Dedifferentiated amniotic fluid mesenchymal stem cell (primary cell): ENCODE measurements around the gene KCNH1.
"Not testable (repeated sequence)": the region's sequence is repeated elsewhere in the genome, so short reads cannot be mapped to it uniquely, and the experiment has no call there.

Experiments used
- DNase-seq: peaks from one replicate; pipeline ENCODE4 v3.0.0-alpha.2; 2016; ENCODE audit errors: extremely low spot score

Gene KCNH1

DNA sequence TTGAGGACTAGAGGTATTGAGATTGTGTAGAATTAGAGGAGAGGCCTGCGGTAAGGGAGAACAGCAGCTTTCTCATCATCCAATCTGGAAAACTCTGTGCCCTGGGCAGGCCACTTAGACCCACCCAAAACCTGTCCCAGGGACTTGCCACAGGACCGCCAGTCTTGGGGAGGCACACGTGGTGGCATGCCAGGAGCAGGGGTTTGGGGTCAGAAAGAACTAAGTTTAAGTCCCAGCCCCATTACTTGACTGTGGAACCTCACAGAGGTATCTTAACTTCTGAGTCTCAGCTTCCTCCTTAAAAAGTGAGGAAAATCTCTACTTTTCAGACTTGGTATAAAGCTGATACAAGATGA lies 448.7 kb downstream of the KCNH1 start:
- DNase-seq = no peak

DNA sequence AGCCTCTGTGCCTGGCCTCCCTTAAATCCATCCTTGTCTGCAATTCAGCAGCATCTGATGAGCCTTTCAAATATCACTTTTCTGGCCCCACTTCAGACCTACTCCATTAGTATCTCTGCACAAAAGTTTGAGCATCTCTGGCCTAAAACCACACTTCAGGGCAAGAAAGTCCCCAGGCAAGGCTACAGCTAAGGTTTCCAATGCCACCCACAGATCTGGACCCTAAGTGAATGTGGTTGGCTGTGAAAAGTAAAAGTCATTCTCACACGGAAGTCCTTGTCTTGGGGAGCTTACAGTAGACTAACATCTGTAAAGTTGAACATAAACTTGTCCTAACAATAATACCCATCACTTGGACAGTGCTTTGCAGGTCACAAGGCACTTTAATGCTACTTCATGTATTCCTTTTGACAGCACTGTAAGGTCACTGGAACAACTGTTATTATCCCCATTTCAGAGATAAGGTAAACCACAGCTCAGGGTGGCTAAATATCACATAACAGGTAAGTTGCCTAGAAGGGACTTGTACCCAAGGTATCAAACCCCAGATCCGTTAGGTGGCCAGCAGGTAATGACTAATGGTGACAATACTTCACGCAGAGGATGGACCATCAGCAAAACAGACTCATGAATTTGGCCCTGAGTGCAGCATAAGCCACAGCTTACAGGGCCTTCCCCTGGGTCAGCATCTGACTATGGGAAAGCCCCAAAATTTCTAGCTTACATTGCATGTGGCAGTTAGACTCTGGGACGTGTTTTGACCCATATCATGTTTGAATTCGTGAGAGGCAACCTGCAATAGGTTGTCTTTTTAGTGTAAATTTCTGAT lies 449.3 kb downstream of the KCNH1 start:
- no peak for DNase-seq

DNA sequence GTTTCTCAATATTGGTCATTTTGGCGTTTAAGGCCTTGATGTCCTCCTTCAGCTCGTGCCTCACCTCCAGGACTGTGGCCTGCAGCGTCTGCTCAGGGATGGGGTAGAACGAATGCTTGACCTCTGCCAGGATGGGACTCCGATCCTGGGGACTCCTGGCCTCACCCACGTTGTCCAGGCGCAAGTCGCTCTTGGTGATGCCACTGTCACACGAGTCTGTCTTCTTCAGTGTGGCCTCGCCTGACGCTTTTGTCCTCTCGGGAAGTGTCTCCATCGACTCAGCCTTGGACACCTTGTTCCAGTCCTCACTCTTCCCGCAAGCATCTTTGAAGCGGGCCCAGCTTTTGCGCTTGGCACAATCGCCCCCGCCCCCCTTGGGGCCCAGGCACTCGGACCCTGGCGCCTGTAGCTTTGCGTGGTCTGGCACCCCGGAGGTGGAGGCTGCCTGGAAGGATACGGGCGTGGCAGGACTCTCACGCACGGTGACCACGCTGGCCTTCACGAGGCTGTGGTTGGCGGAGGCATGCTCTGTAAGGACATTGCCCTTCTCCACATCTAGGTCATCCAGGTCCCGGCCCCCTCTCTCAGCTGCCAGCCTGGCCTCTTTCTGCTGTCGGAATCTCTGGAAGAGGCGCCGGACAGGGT lies 450.4 kb downstream of the KCNH1 start:
- no peak for DNase-seq

DNA sequence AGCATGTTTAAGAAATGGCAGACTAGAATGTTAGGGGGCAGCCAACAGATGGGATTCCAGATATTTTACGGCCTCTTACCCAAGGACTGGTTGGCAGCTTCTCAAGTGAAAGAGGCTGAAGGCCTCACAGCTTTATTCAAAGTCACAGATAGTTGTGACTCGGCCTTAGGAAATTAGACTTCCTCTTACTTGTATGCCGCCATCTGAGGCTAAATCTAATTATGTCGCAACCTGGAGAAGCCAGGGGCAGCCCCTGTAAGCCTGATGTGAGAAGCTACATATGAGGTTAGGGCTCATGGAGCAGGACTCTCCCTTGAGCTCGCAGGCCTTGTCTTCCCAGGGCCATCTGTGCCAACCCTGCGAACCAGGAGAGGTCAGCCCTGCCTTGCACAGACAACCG lies 452.8 kb downstream of the KCNH1 start:
- no peak for DNase-seq

DNA sequence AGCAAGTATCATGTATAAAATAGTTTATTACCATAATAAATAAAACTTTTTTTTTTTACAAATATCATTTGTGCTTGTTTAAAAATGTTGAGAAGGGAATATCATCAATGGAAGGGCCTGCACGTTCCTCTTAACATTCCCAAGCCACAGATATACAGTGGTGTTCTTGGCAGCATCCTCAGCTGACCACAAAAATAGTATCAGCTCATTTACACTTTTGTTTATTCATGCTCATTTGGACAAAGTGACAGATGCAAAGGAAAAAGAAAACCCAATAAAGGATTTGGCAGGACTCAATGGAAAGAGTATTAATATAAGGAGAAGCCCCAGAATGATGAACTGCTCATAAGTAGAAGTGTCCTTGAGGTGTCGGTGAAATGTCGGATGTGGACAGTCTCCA lies 455.6 kb downstream of the KCNH1 start:
- no peak for DNase-seq

DNA sequence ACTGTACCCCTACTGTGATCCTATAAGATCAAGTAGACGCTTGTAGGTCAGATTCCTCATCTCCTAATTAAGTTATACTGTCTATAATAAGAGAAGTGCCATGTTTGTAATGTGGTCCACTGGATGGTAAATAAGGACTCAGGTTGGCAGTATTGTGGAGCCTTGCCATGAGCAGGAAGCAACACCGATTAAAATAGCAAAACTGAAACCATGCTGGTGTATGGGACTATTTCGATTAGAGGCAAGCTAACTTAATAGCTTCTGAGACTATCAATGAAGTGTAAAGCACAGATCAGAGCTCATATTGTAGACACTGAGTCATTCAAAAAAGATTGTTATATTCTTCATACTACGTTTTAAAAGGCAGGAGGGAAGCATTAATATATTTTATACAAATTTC lies 456.4 kb downstream of the KCNH1 start:
- DNase-seq = no peak

DNA sequence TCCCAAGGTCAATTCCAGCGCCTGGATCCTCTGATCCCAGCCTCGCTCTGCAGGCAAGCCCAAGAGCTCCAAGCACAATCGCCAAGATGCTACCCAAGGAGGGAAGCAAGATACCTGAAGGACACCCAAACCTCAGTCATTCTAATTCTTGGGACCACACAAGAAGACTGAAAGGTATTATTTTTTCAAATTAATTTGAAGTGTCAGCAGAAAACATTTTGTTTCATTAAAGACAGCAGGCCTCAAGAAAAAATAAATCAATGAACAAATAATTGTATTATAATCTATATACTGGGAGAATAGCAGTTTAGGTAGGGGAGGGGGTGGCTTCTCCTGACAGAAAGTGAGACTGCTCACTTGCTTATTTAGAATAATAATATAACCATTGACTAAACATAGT lies 457.4 kb downstream of the KCNH1 start:
- DNase-seq = no peak

DNA sequence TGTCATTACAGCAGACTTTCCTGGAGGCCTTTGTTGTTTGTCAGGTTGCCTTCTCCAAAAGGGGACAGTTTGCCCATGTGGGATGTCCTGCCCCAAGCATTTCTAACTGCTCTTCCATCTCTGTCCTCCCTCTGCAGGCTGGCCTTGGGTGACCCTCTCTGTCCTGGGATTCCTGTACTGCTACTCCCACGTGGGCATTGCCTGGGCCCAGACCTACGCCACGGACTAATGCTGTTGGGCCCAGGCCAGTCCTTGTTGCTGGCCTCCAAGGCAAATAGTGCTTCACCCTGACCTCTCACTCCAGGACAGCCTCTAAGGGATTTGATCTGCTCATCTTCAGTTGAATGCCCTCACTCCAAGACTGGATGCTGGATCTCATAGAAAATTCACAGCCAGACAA lies 459.8 kb downstream of the KCNH1 start:
- no peak for DNase-seq

DNA sequence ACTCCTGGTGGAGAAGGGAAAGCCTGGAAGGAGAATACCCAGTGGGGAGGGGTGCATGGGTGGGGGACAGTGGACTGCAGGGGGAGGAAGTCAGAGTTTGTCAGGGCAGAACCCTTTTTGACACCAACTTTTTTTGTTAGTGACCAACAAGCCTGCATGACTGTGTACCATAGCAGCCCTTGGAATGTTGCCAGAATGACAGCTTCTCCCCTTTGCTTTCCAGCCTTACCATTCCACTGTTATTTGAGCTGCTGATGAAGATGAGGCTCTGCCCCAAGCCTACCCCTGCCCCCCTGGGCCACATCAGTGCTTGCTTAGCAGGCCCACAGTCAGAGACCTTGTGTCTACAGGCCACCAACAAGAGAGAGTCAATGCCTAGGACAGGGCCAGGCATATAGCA lies 464.0 kb downstream of the KCNH1 start:
- DNase-seq = no peak

DNA sequence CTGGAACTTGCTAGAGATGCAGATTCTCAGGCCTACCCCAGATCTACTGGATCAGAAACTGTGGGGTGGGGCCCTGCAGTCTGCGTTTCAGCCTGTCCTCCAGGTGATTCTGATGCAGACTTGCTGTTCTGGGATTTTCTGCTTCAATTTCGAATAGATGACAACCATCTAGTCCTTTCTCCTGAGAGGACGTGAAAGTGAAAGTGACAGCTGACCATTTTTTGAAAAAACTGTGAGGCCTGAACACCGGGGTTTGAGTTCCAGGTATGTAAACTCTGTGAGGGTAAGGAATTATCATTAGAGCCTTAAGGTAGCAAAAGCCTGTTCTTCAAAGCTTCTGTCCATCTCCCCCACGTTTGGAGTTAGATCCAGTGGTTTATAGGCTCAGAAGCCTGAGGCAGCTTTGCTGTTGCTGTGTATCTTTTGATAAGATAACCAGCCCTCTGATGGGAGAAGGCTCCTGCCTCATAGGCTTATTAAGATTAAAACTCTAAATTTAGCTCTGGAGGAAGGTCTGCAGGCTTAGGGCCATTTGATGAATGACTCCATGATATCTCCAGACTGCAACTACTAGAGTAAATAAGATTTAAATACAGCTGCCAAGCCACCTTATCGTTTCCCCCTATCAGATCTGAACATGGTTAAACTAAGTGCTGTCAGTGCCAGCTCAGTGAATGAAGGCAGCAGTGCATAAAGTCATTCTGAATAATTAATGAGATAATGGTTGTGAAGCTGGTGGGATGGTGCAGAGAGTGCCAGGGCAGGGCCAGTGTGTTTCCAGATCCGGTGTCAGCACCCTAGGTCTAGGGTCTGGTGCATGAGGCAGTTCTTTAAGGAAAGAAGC lies 470.0 kb downstream of the KCNH1 start:
- no peak for DNase-seq

DNA sequence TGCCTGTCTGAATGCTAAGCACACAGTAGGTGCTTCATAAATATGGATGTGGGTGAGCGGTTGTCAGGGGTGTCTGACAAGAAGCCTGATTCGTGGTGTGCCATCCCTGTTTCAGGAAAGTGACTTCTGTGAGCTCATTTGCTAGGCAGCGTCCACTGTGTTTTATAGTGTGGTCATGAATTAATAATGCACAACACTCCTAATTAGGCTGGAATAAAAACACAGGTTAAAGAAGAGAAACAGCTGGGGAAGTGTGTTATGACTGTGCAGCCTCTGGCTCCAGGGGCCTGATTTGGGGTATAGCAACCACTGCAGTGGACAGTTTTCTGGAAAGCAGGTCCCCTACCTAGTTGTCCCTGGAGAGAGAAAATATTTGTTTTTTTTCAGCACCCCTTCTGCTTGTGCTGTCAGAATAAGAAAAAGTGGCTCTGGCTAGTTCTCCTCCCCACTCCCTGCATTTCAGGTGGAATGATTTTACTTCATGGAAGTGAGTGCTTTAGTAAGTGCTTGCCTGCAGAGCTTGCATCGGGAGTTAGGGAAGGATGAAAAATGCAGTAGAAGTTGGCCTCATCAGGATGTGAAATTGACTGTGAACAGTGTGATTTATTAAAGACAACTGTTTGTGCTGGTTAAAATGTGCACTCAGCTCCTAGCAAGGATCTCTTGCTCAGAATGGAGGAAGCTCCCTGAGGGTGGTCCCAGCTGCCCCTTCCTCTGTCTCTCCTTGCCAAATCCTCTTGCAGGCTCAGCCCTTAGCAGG lies 471.5 kb downstream of the KCNH1 start:
- no peak for DNase-seq

DNA sequence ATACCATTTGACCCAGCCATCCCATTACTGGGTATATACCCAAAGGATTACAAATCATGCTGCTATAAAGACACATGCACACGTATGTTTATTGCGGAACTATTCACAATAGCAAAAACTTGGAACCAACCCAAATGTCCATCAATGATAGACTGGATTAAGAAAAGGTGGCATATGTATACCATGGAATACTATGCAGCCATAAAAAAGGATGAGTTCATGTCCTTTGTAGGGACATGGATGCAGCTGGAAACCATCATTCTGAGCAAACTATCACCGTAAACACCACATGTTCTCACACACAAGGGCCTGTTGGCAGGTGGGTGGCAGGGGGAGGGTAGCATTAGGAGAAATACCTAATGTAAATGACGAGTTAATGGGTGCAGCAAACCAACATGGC lies 472.4 kb downstream of the KCNH1 start:
- DNase-seq = not testable (repeated sequence)

DNA sequence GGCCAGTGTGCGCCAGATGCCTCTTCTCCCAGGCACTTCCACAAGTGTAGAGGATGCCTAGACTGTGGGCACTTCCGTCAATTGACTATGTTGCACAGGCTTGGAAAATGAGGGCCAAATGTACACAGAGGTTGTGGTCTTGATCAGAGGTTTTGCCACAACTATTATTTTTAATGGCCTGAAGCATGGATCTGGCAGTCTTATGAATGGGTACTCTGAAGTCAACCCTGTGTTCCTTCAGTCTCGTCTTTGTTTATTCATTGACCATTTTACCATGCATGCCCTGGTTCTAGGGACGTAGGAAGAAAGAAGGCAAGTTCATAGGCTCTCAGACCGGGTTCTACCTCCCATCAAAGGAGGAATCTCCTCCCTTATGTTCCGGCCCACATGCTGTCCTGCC lies 476.1 kb downstream of the KCNH1 start:
- no peak for DNase-seq

DNA sequence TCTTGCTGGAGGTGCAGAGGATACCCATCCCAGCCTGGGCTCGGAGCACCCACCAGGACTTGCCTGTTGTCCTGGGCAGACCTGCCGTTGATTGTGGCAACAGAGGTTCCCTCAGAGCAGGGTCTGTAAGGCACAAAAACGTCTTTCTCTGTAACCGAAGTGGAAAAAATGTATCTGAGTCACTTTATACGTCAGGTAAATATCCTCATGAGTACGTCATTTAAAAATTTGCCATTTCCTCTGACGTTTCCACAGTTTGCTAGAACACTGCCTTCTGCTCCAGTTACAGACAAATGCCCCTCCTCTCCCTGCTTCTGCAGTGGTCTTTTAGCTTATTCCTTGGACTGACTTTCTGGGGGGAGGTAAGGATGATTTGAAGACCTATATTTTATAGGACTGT lies 478.4 kb downstream of the KCNH1 start:
- no peak for DNase-seq

DNA sequence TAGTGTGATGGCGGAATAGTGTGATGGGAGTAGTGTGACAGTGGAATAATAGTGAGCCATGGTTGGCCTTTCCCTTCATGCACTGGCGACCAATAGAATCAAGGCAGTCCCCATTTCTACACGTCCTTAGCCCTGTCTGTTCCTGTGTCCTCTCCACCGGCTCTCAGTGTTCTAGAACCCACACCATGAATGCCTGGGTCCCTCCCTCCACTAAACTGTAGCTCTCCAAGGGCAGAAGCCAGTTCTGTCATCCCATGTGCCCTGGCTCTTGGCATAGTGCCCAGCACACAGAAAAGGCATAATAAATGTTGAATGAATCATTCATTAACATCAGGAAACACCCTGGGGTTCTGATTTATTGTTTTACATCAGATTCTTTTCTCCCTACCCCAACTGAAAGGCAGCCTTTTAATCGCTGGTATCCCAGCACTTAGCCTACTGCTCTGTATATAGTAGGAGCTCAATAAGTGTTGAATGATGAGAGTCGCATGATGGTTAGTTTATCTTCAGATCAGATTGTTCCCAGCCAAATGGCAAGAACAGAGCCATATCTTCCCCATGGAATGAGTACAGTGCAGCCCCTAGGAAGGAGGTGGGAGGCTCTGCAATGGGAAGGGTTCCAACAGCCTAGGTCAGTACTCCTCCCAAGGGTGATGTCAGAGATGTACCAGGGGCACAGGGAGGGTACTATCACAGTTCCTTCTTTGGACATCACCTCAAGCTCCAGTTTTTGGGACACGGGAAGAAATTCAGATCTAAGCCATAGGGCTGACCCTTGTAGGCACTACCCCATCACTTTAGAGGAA lies 479.6 kb downstream of the KCNH1 start:
- DNase-seq = no peak

DNA sequence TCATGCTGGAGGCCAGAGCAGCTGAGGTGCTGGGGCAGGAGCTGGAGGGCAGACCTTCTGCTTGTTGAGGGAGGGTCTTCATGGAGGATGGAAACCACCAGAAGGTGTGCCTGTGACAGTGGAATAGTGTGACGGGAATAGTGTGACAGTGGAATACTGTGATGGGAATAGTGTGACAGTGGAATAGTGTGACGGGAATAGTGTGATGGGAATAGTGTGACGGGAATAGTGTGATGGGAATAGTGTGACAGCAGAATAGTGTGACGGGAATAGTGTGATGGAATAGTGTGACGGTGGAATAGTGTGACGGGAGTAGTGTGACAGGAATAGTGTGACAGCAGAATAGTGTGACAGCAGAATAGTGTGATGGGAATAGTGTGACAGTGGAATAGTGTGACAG lies 480.2 kb downstream of the KCNH1 start:
- no peak for DNase-seq

DNA sequence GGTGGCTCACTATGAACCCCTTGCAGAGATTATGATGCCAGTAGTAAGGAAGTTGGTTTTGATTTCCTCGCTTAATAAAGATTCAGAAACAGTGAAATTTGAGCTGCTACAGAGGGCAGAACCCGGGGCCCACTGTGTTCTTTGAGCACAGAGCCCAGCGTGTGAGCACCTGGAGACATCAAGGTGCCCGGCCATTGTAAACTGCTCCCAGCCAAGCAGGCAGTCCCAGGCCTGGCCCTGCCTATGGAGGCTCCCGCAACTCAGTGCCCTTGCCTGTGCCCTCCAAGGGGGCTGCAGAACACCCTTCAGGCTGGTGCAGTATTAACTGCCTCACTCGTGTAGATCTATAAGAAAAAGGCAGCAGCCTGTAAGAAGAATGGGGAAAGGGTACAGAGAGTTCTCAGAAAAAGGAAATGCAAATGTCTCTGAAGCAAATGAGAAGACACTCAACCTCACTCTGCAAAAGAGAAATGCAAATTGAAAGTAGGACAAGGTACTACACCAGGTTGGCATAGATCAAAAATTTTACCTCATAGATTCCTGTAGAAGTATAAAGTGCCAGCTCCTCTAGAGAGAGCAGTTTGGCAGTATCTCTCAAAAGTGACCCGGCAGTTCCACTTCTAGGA lies 481.5 kb downstream of the KCNH1 start:
- no peak for DNase-seq

DNA sequence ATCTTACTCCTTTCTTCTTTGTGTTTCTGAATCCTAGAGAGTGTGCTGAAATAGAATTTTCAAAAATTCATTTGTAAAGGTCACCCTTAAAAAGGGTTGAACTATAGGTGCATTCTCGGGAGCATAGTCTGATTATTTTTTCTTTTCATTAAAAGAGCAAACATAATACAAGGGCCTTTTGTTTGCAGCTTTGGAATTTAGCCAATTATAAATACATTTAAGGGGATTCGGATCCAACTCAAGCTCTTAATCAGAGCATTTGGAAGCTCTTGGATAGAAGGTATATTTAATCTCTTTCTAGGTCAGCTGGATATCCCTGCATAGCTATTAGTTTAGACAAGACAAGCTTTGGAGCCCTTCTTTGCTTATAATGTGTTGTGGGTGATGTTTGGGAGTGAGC lies 483.5 kb downstream of the KCNH1 start:
- no peak for DNase-seq

DNA sequence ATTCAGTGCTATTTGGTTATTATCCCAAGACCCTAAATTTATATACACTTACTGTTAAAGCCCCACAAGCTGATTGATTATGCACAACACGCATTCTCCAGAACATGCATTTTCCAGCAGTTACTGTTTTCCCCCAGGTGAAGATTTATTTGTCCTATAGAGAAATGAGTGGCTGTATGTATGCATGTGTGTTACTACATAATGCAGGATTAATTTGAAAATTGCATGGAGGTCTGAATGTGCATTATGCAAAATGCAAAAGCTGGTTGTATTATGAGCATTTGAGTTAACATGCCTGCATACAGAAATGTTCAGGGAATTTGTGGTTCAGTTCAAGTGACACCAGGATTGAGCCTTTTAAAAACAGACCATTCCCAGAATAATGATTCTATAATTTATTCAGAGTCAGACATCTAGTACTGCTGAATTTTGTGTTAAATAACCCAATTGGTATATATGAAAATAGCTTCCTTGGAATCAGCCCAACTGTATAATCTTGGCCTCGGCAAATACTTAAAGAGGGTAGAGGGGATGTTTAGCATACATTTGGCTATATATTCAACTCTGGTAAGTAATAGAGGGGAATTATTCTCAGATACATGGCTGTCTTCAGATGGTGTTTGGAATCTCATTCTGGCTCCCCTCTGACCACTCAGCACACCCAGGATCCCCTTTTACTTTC lies 485.2 kb downstream of the KCNH1 start:
- DNase-seq = no peak
